Activated naive CD4-positive, alpha-beta T cell treated with anti-CD3 and anti-CD28 coated beads for 36 hours (primary cell): ENCODE data around the gene XCR1. TPM values are rescaled to one million over a fixed set of nuclear protein-coding genes. Genes with fewer than 3 reads are reported as not detected.
"Not testable (repeated sequence)": the region's sequence is repeated elsewhere in the genome, so short reads cannot be mapped to it uniquely, and the experiment has no call there.

ENCODE experiments used
- CTCF ChIA-PET: fragments of 350-600 bp; sonication (Branson Sonifier 250); formaldehyde crosslinking; loops from one replicate; lab custom pipeline; 2021; ENCODE audit warnings: antibody characterized with exemption; lab: Charles Lee
- DNase-seq: peaks from one replicate; pipeline ENCODE4 v3.0.0-alpha.2; 2020
- H3K27ac Mint-ChIP-seq: one replicate; pipeline ENCODE4 v1.8.0; 2021; ENCODE audit warnings: mild to moderate bottlenecking, mixed read lengths
- H3K27me3 Mint-ChIP-seq: one replicate; pipeline ENCODE4 v1.8.0; 2021; ENCODE audit warnings: low read depth, mixed read lengths
- H3K36me3 Mint-ChIP-seq: one replicate; pipeline ENCODE4 v1.8.0; 2021; ENCODE audit warnings: low read depth, mixed read lengths
- H3K4me1 Mint-ChIP-seq: one replicate; pipeline ENCODE4 v1.8.0; 2021; ENCODE audit warnings: low read depth, mixed read lengths
- H3K4me3 Mint-ChIP-seq: one replicate; pipeline ENCODE4 v1.8.0; 2021; ENCODE audit warnings: mild to moderate bottlenecking, moderate library complexity, mixed read lengths
- H3K9me3 Mint-ChIP-seq: one replicate; pipeline ENCODE4 v1.8.0; 2021; ENCODE audit warnings: mixed read lengths
- intact Hi-C: fragments of 100-400 bp; cut with micrococcal nuclease; formaldehyde crosslinking; loops from one replicate; pipeline ENCODE4 v1.15.1; 2023
- total RNA-seq, 2 experiments: library from RNA; stranded (reverse); gene quantifications; one replicate each; pipeline ENCODE4 v1.2.3, GENCODE V29; 2021

Gene XCR1
- total RNA-seq, 2 experiments from 2014 or later: not detected

GRCh38 chr3:46017720-46018119 lies 9.6 kb downstream of the XCR1 start:
- no peaks in the 10 kb centered on the region for H3K9me3 Mint-ChIP-seq
- CTCF ChIA-PET: interaction anchor here (0.7 to 0.8 kb wide), 2 partner anchors 30 to 62 kb away, joined by 3 read pairs; no protein-coding TSS in a partner anchor
- peaks cover 7% of the 10 kb centered on the region for H3K4me1 Mint-ChIP-seq
- H3K27me3 Mint-ChIP-seq: peaks cover 3% of the 10 kb centered on the region
- H3K36me3 Mint-ChIP-seq: no peaks in the 10 kb centered on the region
- DNase-seq: no peak
- no peak overlapping the region for H3K27ac Mint-ChIP-seq
- H3K4me3 Mint-ChIP-seq: no peak overlapping the region
- intact Hi-C loops: no loop called here

GRCh38 chr3:46013316-46014094 lies 13.8 kb downstream of the XCR1 start:
- no peaks in the 10 kb centered on the region for H3K27me3 Mint-ChIP-seq
- intact Hi-C loops: no loop called here
- H3K36me3 Mint-ChIP-seq: no peaks in the 10 kb centered on the region
- CTCF ChIA-PET: no interaction called here
- H3K4me3 Mint-ChIP-seq: no peak overlapping the region
- no peaks in the 10 kb centered on the region for H3K9me3 Mint-ChIP-seq
- peaks cover 6% of the 10 kb centered on the region for H3K4me1 Mint-ChIP-seq
- H3K27ac Mint-ChIP-seq: no peak overlapping the region
- no peak for DNase-seq

- no peaks in the 10 kb centered on the region for H3K27me3 Mint-ChIP-seq
- no peak overlapping the region for H3K4me3 Mint-ChIP-seq
- H3K9me3 Mint-ChIP-seq: no peaks in the 10 kb centered on the region
- CTCF ChIA-PET: interaction anchor here (0.6 to 2.0 kb wide), 2 partner anchors 53 to 70 kb away, joined by 3 to 5 read pairs; no protein-coding TSS in a partner anchor
- H3K4me1 Mint-ChIP-seq: peaks cover 6% of the 10 kb centered on the region
- DNase-seq: no peak
- intact Hi-C loops: no loop called here
- H3K27ac Mint-ChIP-seq: no peak overlapping the region
- no peaks in the 10 kb centered on the region for H3K36me3 Mint-ChIP-seq
These were observed 15.0 kb downstream of the XCR1 start for GRCh38 chr3:46012246-46012645.

- Mint-ChIP-seq H3K4me1 (peaks cover 6% of the 10 kb centered on the region), H3K36me3 (no peaks in the 10 kb centered on the region), H3K4me3 (no peak overlapping the region), H3K9me3 (no peaks in the 10 kb centered on the region), H3K27me3 (no peaks in the 10 kb centered on the region), H3K27ac (no peak overlapping the region)
- no peak for DNase-seq
- intact Hi-C loops: no loop called here
- CTCF ChIA-PET: interaction anchor here (0.6 to 2.0 kb wide), 8 partner anchors 10 to 68 kb away, joined by 3 to 8 read pairs (median 4); no protein-coding TSS in a partner anchor
These were observed 16.7 kb downstream of the XCR1 start for GRCh38 chr3:46010519-46011113.

GRCh38 chr3:46008058-46008457 lies 19.2 kb downstream of the XCR1 start:
- Mint-ChIP-seq H3K36me3 (no peaks in the 10 kb centered on the region), H3K27ac (no peak overlapping the region), H3K4me3 (no peak overlapping the region), H3K27me3 (no peaks in the 10 kb centered on the region), H3K4me1 (peaks cover 6% of the 10 kb centered on the region), H3K9me3 (no peaks in the 10 kb centered on the region)
- no peak for DNase-seq
- CTCF ChIA-PET: no interaction called here
- intact Hi-C loops: no loop called here

- H3K4me1 Mint-ChIP-seq: peaks cover 6% of the 10 kb centered on the region
- no peak overlapping the region for H3K27ac Mint-ChIP-seq
- no peak overlapping the region for H3K4me3 Mint-ChIP-seq
- no peaks in the 10 kb centered on the region for H3K9me3 Mint-ChIP-seq
- H3K36me3 Mint-ChIP-seq: no peaks in the 10 kb centered on the region
- no peaks in the 10 kb centered on the region for H3K27me3 Mint-ChIP-seq
- DNase-seq: no peak
- CTCF ChIA-PET: no interaction called here
- intact Hi-C loops: no loop called here
These were observed 20.0 kb downstream of the XCR1 start for GRCh38 chr3:46007280-46007679.

GRCh38 chr3:46006238-46007032 lies 20.8 kb downstream of the XCR1 start:
- no peak for DNase-seq
- Mint-ChIP-seq H3K4me1 (peaks cover 6% of the 10 kb centered on the region), H3K27me3 (no peaks in the 10 kb centered on the region), H3K4me3 (no peak overlapping the region), H3K27ac (no peak overlapping the region), H3K9me3 (no peaks in the 10 kb centered on the region), H3K36me3 (no peaks in the 10 kb centered on the region)
- CTCF ChIA-PET: no interaction called here
- intact Hi-C loops: no loop called here

GRCh38 chr3:46003706-46004105 lies 23.6 kb downstream of the XCR1 start:
- H3K36me3 Mint-ChIP-seq: not testable (repeated sequence)

GRCh38 chr3:46001178-46001577 lies 26.1 kb downstream of the XCR1 start:
- H3K27me3 Mint-ChIP-seq: peaks cover 3% of the 10 kb centered on the region
- CTCF ChIA-PET: interaction anchor here (0.5 to 1.5 kb wide), 2 partner anchors 9 to 68 kb away, joined by 4 to 6 read pairs; no protein-coding TSS in a partner anchor
- no peak overlapping the region for H3K4me3 Mint-ChIP-seq
- H3K27ac Mint-ChIP-seq: no peak overlapping the region
- H3K9me3 Mint-ChIP-seq: no peaks in the 10 kb centered on the region
- intact Hi-C loops: no loop called here
- peaks cover 3% of the 10 kb centered on the region for H3K4me1 Mint-ChIP-seq
- H3K36me3 Mint-ChIP-seq: no peaks in the 10 kb centered on the region
- no peak for DNase-seq

More at GRCh38 chr3:46003706-46004105, 23.6 kb downstream of the XCR1 start:
- DNase-seq, H3K4me3 Mint-ChIP-seq, CTCF ChIA-PET, H3K4me1 Mint-ChIP-seq, H3K27me3 Mint-ChIP-seq, H3K27ac Mint-ChIP-seq, H3K9me3 Mint-ChIP-seq, intact Hi-C loops: not testable (repeated sequence)

GRCh38 chr3:45997942-45998341 lies 29.3 kb downstream of the XCR1 start:
- Mint-ChIP-seq H3K27me3 (peaks cover 3% of the 10 kb centered on the region), H3K27ac (no peak overlapping the region), H3K4me3 (no peak overlapping the region), H3K36me3 (no peaks in the 10 kb centered on the region), H3K4me1 (peaks cover 17% of the 10 kb centered on the region), H3K9me3 (no peaks in the 10 kb centered on the region)
- intact Hi-C loops: loop anchor here (5.0 kb wide), 2 partner anchors 156 to 306 kb away; partner anchors contain the start of gene LZTFL1
- no peak for DNase-seq
- CTCF ChIA-PET: interaction anchor here (2.4 kb wide), 1 partner anchor 80 kb away, joined by 8 read pairs; no protein-coding TSS in a partner anchor

- not testable (repeated sequence) for H3K27me3 Mint-ChIP-seq, DNase-seq, H3K4me3 Mint-ChIP-seq, H3K36me3 Mint-ChIP-seq, H3K27ac Mint-ChIP-seq, H3K9me3 Mint-ChIP-seq
- peaks cover 20% of the 10 kb centered on the region for H3K4me1 Mint-ChIP-seq
- CTCF ChIA-PET: interaction anchor here (2.4 kb wide), 1 partner anchor 81 kb away, joined by 8 read pairs; no protein-coding TSS in a partner anchor
- intact Hi-C loops: loop anchor here (5.0 kb wide), 2 partner anchors 155 to 305 kb away; partner anchors contain the start of gene LZTFL1
These were observed 29.8 kb downstream of the XCR1 start for GRCh38 chr3:45997499-45997898.
